ENCODE data around the gene PALM3. TPM values are rescaled to one million over a fixed set of nuclear protein-coding genes. Genes with fewer than 3 reads are reported as not detected.

Gene PALM3
- total RNA-seq, 3 donors from 2014 or later, result 0.82 to 1.2 (median 1.0) TPM

DNA sequence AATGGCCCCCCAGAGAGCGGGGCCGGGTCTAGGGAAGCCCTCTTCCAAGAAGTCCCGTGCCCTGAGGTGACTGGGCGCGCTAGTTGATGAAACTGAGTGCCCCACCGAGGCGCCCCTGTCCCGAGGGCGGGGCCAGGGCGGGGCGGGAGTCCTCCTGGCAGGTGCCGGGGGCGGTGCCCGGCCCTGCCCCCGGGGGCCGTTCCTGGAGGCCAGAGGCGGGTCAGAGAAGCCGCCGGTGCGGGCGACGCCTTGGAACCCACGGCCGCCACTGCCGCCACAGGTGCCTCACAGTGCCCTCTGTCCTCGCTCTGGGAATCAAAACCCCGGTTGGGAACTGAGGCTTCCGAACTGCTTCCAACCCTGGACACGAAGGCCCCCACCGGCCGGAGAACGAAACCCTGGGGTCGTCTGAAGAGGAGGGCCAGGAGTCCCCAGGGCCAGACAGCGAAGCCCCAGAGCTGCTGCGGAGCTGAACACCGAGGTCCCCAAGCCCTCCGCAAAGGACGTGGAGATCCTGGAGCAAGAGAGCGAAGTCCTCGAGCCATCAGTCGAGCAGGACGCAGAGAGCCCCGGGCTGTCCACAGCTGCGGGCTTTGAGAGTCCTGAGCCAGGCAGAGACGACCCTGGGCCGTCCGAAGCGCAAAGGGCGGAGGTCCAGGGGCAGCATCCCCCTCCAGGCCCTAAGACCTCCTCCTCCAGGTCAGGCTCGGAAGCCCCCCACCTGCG, 10.8 kb upstream of the PALM3 start, which contains the start of gene MISP3:
Gene MISP3 (plus strand): TSS at position 252 of the 726 bp plus-strand sequence. CDS start 524 bp downstream, outside the sequence.
- peak; percentile 91 to 94 (median 92) for DNase-seq

DNA sequence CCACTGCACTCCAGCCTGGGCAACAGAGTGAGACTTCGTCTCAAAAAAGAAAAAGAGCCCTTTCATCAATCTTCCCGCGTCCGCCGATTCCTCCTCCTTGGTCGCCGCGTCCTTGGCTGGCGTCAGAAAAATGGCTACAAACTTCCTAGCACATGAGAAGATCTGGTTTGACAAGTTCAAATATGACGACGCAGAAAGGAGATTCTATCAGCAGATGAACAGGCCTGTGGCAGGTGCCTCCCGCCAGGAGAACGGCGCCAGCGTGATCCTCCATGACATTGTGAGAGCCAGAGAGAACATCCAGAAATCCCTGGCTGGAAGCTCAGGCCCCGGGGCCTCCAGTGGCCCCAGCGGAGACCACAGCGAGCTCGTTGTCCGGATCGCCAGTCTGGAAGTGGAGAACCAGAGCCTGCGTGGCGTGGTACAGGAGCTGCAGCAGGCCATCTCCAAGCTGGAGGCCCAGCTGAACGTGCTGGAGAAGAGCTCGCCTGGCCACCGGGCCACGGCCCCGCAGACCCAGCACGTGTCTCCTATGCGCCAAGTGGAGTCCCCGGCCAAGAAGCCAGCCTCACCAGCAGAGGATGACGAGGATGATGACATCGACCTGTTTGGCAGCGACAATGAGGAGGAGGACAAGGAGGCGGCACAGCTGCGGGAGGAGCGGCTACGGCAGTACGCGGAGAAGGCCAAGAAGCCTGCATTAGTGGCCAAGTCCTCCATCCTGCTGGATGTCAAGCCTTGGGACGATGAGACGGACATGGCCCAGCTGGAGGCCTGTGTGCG, 8.6 kb upstream of the PALM3 start:
- DNase-seq (peak in 2 of 3 donors; percentile 34 to 58), ATAC-seq (no peak)
- Histone ChIP-seq H3K36me3 (ENCODE audit: low read depth) (no peaks in the 10 kb centered on the region), H3K4me3 (no peak overlapping the region), H3K9me3 (no peaks in the 10 kb centered on the region), H3K4me1 (ENCODE audit: low read depth) (peaks cover 3% of the 10 kb centered on the region)
- no peak for TF ChIP-seq CTCF (IDR thresholded peaks at IDR 0.05)
- intact Hi-C loops (cut with DNase I, micrococcal nuclease), result loop anchor here (5.0 to 10.0 kb wide), 2 partner anchors 186 to 188 kb away; no protein-coding TSS in a partner anchor

More for the DNA sequence above, 10.8 kb upstream of the PALM3 start, which contains the start of gene MISP3:
- ATAC-seq, result peak; percentile 79
- Histone ChIP-seq H3K4me3 (peak within 1 kb of the TSS; percentile 61), H3K4me1 (ENCODE audit: low read depth) (peaks cover 11% of the 10 kb centered on the region), H3K36me3 (ENCODE audit: low read depth) (no peaks in the 10 kb centered on the region), H3K9me3 (no peaks in the 10 kb centered on the region)
- intact Hi-C loops (cut with DNase I, micrococcal nuclease), result loop anchor here (5.0 to 10.0 kb wide), 2 partner anchors 188 to 190 kb away; no protein-coding TSS in a partner anchor
- no peak for TF ChIP-seq CTCF (IDR thresholded peaks at IDR 0.05)

GRCh38 chr19:14066134-14066533, 4.3 kb upstream of the PALM3 start:
- no peak for ATAC-seq
- no peak overlapping the region for H3K4me3 ChIP-seq
- no peak for DNase-seq
- H3K9me3 ChIP-seq, result no peaks in the 10 kb centered on the region
- H3K36me3 ChIP-seq (ENCODE audit: low read depth), result no peaks in the 10 kb centered on the region
- intact Hi-C loops (cut with DNase I, micrococcal nuclease), result no loop called here
- H3K4me1 ChIP-seq (ENCODE audit: low read depth), result peaks cover 6% of the 10 kb centered on the region
- TF ChIP-seq CTCF (IDR thresholded peaks at IDR 0.05), result no peak

GRCh38 chr19:14063105-14063504, 1.2 kb upstream of the PALM3 start:
- H3K4me1 ChIP-seq (ENCODE audit: low read depth), result peaks cover 6% of the 10 kb centered on the region
- intact Hi-C loops (cut with DNase I, micrococcal nuclease), result no loop called here
- ATAC-seq, result no peak
- TF ChIP-seq CTCF (IDR thresholded peaks at IDR 0.05), result no peak
- DNase-seq, result no peak
- no peak overlapping the region for H3K4me3 ChIP-seq
- no peaks in the 10 kb centered on the region for H3K36me3 ChIP-seq (ENCODE audit: low read depth)
- no peaks in the 10 kb centered on the region for H3K9me3 ChIP-seq

- no peak for TF ChIP-seq CTCF (IDR thresholded peaks at IDR 0.05)
- H3K4me3 ChIP-seq, result no peak overlapping the region
Measured at GRCh38 chr19:14062558-14062855, 631 bp upstream of the PALM3 start.

More at GRCh38 chr19:14062558-14062855, 631 bp upstream of the PALM3 start:
- no peak for DNase-seq
- Histone ChIP-seq H3K36me3 (ENCODE audit: low read depth) (no peaks in the 10 kb centered on the region), H3K4me1 (ENCODE audit: low read depth) (peaks cover 11% of the 10 kb centered on the region), H3K9me3 (no peaks in the 10 kb centered on the region)
- no peak for ATAC-seq
- intact Hi-C loops (cut with DNase I, micrococcal nuclease), result no loop called here

All from mucosa of descending colon (tissue), 3 donors.